Suprapubic skin (tissue), 4 donors: ENCODE results near the gene RABGAP1.

Experiments used
- POLR2A ChIP-seq, 2 donors: fragments of 450-650 bp; IDR thresholded peaks; one replicate each; pipeline ENCODE4 v1.6.1; 2017; ENCODE audit warnings: antibody characterized with exemption in 2 of 2, mild to moderate bottlenecking in 2 of 2, moderate library complexity in 2 of 2
- POLR2AphosphoS5 ChIP-seq, 3 donors: sonication (generic); formaldehyde crosslinking; IDR thresholded peaks; one replicate each; pipeline ENCODE4 v1.6.1; 2017; ENCODE audit warnings: antibody characterized with exemption in 3 of 3

GRCh38 chr9:123115146-123115913 lies 174.5 kb downstream of the RABGAP1 start:
- TF ChIP-seq POLR2A (IDR thresholded peaks at IDR 0.05) = no peak
- no peak for TF ChIP-seq POLR2AphosphoS5 (IDR thresholded peaks at IDR 0.05)
